GM12875 (cell line): Measurements from ENCODE around the gene AFG1L.

Experiments used
- H3K4me3 ChIP-seq: one replicate; pipeline ENCODE4 v1.5.1; 2011; ENCODE audit warnings: low read depth, low read length, control low read depth
- TF ChIP-seq, protein P1 (sequence below): IDR thresholded peaks from 2 replicates; pipeline ENCODE4 v1.5.1; 2011; ENCODE audit warnings: low read depth, mild to moderate bottlenecking, control low read depth, inconsistent platforms, low read length, moderate library complexity, borderline replicate concordance; ENCODE audit not compliant: insufficient read depth

The AFG1L gene

DNA sequence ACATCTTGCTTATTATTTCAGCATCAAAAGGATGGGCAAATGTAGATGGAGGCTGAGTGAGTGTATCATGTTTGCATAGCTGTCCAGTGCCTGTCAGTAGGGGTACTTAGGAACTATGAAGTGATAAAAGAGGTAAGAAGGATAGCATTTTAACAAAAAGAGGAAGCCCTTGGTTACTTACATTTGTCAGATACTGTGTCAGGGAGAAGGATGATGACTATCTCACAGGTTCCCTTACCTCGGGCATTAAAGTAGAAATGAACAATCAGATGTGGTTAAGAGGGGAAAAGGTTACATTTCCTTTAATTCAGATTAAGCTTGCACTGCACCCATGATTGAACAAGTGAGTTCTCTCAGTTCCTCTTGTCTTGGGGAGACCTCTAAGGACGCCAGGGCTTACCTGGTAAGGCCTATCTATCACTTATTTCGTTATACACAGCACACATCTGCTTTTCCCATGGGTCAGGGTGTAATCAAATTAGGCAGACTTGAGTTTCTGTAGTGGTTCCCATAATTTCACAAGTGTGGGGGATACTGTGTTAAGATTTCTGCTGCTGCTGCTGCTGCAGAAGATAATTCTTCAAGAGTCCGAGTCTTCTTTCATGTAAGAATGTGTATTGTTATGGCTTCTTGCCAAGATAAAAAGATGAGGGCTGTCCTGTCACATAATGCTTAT is 270.4 kb downstream of the AFG1L start:
- no peak overlapping the region for H3K4me3 ChIP-seq
- TF ChIP-seq, protein P1, sequence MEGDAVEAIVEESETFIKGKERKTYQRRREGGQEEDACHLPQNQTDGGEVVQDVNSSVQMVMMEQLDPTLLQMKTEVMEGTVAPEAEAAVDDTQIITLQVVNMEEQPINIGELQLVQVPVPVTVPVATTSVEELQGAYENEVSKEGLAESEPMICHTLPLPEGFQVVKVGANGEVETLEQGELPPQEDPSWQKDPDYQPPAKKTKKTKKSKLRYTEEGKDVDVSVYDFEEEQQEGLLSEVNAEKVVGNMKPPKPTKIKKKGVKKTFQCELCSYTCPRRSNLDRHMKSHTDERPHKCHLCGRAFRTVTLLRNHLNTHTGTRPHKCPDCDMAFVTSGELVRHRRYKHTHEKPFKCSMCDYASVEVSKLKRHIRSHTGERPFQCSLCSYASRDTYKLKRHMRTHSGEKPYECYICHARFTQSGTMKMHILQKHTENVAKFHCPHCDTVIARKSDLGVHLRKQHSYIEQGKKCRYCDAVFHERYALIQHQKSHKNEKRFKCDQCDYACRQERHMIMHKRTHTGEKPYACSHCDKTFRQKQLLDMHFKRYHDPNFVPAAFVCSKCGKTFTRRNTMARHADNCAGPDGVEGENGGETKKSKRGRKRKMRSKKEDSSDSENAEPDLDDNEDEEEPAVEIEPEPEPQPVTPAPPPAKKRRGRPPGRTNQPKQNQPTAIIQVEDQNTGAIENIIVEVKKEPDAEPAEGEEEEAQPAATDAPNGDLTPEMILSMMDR, result no peak

DNA sequence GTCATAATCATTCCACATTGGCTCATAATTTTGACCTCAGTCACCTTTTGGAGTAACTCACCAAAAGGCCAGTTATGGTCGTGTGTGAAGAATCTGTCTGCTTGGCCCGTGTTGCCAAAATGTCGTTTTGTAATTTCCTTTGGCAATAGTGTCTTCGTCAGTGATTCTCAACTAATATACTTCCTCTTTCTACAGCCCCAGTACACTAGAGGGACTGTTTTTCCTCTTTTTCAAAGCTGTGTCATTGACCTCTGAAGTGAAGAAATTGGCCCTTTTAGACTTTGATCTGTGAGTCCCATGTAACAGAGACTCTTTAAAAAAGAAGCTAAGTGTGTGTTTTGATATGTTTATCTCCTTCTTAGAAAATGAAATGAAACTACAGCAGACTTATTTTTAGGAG is 271.0 kb downstream of the AFG1L start:
- TF ChIP-seq, protein P1, result no peak
- H3K4me3 ChIP-seq, result no peak overlapping the region

DNA sequence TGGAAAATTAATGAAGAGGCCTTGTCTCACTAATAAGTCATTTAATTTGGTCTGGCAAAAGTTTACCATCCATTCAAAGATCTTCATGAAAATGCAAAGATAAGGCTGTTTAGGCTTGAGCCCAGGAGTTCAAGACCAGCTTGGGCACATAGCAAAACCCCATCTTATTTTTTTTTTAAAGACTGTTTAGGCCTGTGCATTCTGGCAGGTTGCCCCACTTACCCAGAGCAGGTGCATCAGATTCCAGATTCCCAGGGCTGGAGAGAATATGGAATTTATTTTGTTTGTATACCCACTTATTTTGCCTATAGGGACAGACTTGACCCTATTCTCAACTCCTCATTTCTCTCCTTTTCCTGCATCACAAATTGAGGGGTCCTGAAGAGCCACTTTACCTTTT is 271.6 kb downstream of the AFG1L start:
- TF ChIP-seq, protein P1, result no peak
- H3K4me3 ChIP-seq, result no peak overlapping the region

DNA sequence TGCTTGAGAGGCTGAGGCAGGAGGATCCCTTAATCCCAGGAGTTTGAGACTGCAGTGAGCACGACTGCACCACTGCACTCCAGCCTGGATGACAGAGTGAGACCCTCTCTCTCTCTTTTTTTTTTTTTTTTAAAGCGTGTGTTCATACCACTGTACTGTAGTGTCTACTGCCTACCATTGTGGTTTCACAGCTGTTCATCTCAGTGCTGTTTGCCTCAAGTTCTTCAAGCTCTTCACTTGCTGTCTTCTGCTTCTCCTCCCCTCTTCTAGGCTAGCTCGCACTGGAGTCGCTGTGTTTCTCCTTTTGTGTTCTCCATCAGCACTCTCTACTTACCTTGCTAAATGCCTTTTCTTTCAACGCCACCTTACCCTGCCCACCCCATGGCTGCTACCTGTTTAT is 273.2 kb downstream of the AFG1L start:
- TF ChIP-seq, protein P1, result no peak
- no peak overlapping the region for H3K4me3 ChIP-seq

DNA sequence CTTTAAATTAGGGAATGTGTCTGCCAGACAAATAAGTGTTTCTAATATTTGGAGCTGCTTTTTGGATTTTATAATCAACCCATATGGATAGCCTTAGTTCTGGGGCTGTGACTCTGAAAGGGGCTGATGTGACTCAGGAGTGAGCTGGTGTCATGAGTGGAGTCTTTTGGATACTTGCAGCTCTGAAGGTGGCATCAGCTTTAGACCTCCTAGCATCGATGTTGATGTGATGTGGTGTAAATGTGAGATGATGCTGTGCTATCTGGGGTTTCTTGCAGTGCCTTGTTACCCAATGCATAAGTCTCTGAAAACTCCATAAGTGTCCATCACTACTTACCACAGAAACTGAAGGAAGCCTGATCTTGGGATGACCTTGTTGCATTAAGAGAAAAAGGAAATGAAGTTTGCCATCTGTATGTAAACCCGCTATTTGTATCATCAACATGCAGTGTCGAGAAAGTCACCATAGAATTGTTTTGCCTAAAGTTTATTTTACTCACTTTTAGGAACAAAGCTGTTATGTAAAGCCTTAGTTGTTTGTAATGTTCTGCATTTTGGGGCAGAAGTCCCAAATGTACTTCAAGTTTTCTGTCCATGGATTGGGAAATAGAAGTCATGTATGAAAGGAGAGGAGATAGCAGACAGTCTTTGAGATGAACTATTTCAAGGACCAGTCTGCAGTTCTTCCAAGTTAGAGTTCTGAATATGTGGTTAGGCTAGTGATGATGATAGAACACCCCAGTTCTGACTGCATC is 273.9 kb downstream of the AFG1L start:
- TF ChIP-seq, protein P1, result no peak
- H3K4me3 ChIP-seq, result no peak overlapping the region

DNA sequence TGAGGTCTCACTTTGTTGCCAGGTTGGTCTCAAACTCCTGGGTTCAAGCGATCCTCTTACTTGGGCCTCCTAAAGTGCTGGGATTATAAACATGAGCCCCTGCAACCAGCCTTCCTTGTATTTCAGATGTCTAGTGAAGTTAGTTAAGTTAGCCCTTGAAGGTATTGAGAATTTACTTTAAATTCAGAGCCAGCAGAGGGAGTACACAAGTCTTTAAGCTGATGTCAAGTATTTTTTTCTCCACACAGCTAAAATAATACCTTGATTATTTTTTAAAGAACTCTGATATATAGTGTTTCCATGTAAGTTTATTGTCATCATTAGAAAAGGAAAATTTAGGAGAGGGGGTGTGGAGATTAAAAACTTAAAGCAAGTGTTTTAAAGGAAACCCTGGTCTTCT is 275.7 kb downstream of the AFG1L start:
- H3K4me3 ChIP-seq, result no peak overlapping the region
- TF ChIP-seq, protein P1, result no peak
